Calu3 (cell line): ENCODE data around the gene KANK4. TPM values are rescaled to one million over a fixed set of nuclear protein-coding genes. Genes with fewer than 3 reads are reported as not detected.

Experiments used
- BruUV-seq: library from RNA; stranded (reverse); fragments of 400-500 nt; replicated peaks from 2 replicates; lab custom pipeline; 2021; lab: Mats Ljungman, UMichigan
- CTCF ChIA-PET: fragments of 300-600 bp; sonication (Branson Sonifier 250); formaldehyde crosslinking; loops from one replicate; lab custom pipeline; 2022; ENCODE audit warnings: antibody characterized with exemption; lab: Charles Lee
- DNase-seq: peaks from one replicate; pipeline ENCODE4 v3.0.0; 2022
- H3K27ac Mint-ChIP-seq: one replicate; pipeline ENCODE4 v1.8.0; 2022; ENCODE audit warnings: mixed read lengths; ENCODE audit not compliant: unreplicated experiment
- H3K27me3 Mint-ChIP-seq: one replicate; pipeline ENCODE4 v1.8.0; 2022; ENCODE audit warnings: mixed read lengths; ENCODE audit not compliant: unreplicated experiment
- H3K36me3 Mint-ChIP-seq: one replicate; pipeline ENCODE4 v1.8.0; 2022; ENCODE audit warnings: mild to moderate bottlenecking, moderate library complexity, mixed read lengths; ENCODE audit not compliant: insufficient read depth, unreplicated experiment
- H3K4me1 Mint-ChIP-seq: one replicate; pipeline ENCODE4 v1.8.0; 2022; ENCODE audit warnings: mild to moderate bottlenecking, low read depth, mixed read lengths; ENCODE audit not compliant: unreplicated experiment
- H3K4me3 Mint-ChIP-seq: one replicate; pipeline ENCODE4 v1.8.0; 2022; ENCODE audit warnings: mild to moderate bottlenecking, low read depth, moderate library complexity, mixed read lengths; ENCODE audit not compliant: unreplicated experiment
- H3K9me3 Mint-ChIP-seq: one replicate; pipeline ENCODE4 v1.8.0; 2022; ENCODE audit warnings: low read depth, mixed read lengths; ENCODE audit not compliant: unreplicated experiment
- CTCF ChIP-seq: fragments of 200-600 bp; IDR thresholded peaks from one replicate; pipeline ENCODE4 v1.8.0; 2022; ENCODE audit warnings: antibody characterized with exemption; ENCODE audit not compliant: unreplicated experiment
- intact Hi-C: fragments of 100-400 bp; cut with micrococcal nuclease; formaldehyde crosslinking; loops from one replicate; pipeline ENCODE4 v1.10.0; 2022; ENCODE audit not compliant: unreplicated experiment
- total RNA-seq: library from RNA; stranded (reverse); gene quantifications from 2 replicates; pipeline ENCODE4 v1.2.3, GENCODE V29; 2022

Gene KANK4
- total RNA-seq, 1 experiment from 2014 or later, result not detected

DNA sequence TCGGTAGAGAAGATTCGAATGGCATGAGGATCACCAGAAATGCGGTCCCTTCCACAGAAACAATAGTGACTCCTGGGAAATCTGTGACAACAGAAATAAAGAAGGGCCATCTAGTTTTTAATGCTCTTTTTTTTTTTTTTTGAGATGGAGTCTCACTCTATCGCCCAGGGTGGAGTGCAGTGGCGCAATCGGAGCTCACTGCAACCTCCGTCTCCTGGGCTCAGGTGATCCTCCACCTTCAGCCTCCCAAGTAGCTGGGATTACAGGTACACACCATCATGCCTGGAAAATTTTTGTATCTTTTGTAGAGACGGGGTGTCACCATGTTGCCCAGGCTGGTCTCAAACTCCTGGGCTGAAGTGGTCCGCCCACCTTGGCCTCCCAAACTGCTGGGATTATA lies 80.7 kb downstream of the KANK4 start:
- CTCF ChIA-PET, result no interaction called here
- H3K4me1 Mint-ChIP-seq, result peaks cover 19% of the 10 kb centered on the region
- H3K36me3 Mint-ChIP-seq, result no peaks in the 10 kb centered on the region
- no peak overlapping the region for H3K4me3 Mint-ChIP-seq
- H3K27ac Mint-ChIP-seq, result no peak overlapping the region
- H3K27me3 Mint-ChIP-seq, result peaks cover 21% of the 10 kb centered on the region
- H3K9me3 Mint-ChIP-seq, result no peaks in the 10 kb centered on the region
- no TSS peak for BruUV-seq
- intact Hi-C loops, result no loop called here
- DNase-seq, result no peak
- TF ChIP-seq CTCF, result no peak

GRCh38 chr1:62237950-62238374 lies 81.3 kb downstream of the KANK4 start:
- CTCF ChIA-PET, result no interaction called here
- TF ChIP-seq CTCF, result no peak
- no peaks in the 10 kb centered on the region for H3K9me3 Mint-ChIP-seq
- H3K4me1 Mint-ChIP-seq, result peaks cover 19% of the 10 kb centered on the region
- no peak overlapping the region for H3K27ac Mint-ChIP-seq
- peaks cover 16% of the 10 kb centered on the region for H3K27me3 Mint-ChIP-seq
- H3K4me3 Mint-ChIP-seq, result no peak overlapping the region
- H3K36me3 Mint-ChIP-seq, result no peaks in the 10 kb centered on the region
- no TSS peak for BruUV-seq
- intact Hi-C loops, result no loop called here
- DNase-seq, result no peak

DNA sequence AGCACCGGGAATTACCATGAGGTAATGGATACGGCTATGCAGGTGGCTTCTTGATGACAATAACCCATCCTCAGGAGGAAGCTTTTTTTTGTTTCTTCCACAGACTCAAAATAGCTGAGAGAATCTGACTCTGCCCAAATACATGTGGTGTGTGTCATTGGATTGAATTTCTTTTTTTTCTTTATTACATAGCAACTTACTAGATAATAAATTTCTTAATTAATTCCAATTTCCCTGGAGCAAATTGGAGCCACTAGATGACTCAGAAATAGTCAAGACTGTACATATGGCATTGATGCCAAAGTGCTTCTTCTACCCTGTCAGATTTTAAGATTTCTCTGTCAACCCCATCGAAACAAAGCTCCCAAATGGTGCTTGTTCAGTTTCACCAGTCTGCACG lies 81.9 kb downstream of the KANK4 start:
- peaks cover 11% of the 10 kb centered on the region for H3K27me3 Mint-ChIP-seq
- BruUV-seq, result no TSS peak
- H3K4me1 Mint-ChIP-seq, result peaks cover 19% of the 10 kb centered on the region
- no peaks in the 10 kb centered on the region for H3K36me3 Mint-ChIP-seq
- no peak overlapping the region for H3K4me3 Mint-ChIP-seq
- H3K27ac Mint-ChIP-seq, result no peak overlapping the region
- TF ChIP-seq CTCF, result no peak
- no peaks in the 10 kb centered on the region for H3K9me3 Mint-ChIP-seq
- intact Hi-C loops, result no loop called here
- no peak for DNase-seq
- CTCF ChIA-PET, result no interaction called here

- BruUV-seq, result no TSS peak
Observed at GRCh38 chr1:62235576-62235975, 83.7 kb downstream of the KANK4 start.

More at GRCh38 chr1:62235576-62235975, 83.7 kb downstream of the KANK4 start:
- DNase-seq, result no peak
- H3K36me3 Mint-ChIP-seq, result no peaks in the 10 kb centered on the region
- intact Hi-C loops, result no loop called here
- no peak overlapping the region for H3K4me3 Mint-ChIP-seq
- H3K4me1 Mint-ChIP-seq, result peaks cover 12% of the 10 kb centered on the region
- TF ChIP-seq CTCF, result no peak
- H3K9me3 Mint-ChIP-seq, result no peaks in the 10 kb centered on the region
- no peak overlapping the region for H3K27ac Mint-ChIP-seq
- CTCF ChIA-PET, result no interaction called here
- no peaks in the 10 kb centered on the region for H3K27me3 Mint-ChIP-seq
